Right renal cortex interstitium (tissue), 3 donors: ENCODE measurements around the gene CREG1. TPM values are rescaled to one million over a fixed set of nuclear protein-coding genes. Genes with fewer than 3 reads are reported as not detected.

Experiments used
- DNase-seq, 3 donors: peaks; one replicate each; pipeline ENCODE4 v3.0.0-alpha.2; 2013; ENCODE audit warnings: low read depth in 3 of 3, low spot score in 2 of 3
- polyA plus RNA-seq, 3 donors: library from polyadenylated mRNA; unstranded; fragments of 120-200 nt; gene quantifications; one replicate each; pipeline ENCODE4 v1.2.1, GENCODE V29; 2013; ENCODE audit not compliant: insufficient read length in 3 of 3

The CREG1 gene
- polyA plus RNA-seq, 3 donors, result 113 to 130 (median 130) TPM

DNA sequence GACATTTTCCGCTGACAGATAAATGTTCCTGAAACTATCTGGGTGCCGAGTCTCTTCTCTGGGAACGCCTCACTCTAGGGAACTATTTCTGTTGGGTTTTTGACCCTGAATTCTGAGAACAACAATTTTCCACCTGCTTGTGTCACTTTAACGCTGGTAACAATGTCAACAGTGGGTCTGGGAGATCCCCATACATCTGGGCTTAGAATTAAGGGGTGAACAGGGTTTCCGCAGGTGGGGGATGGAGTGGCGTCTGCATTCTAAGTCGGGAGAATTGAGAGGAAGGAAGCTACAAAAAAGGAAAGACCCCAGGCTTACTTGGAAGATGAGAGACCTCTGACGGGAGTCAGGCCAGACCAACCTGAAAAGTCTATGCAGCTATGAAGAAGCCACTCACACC, 44.0 kb downstream of the CREG1 start:
- DNase-seq, result no peak

DNA sequence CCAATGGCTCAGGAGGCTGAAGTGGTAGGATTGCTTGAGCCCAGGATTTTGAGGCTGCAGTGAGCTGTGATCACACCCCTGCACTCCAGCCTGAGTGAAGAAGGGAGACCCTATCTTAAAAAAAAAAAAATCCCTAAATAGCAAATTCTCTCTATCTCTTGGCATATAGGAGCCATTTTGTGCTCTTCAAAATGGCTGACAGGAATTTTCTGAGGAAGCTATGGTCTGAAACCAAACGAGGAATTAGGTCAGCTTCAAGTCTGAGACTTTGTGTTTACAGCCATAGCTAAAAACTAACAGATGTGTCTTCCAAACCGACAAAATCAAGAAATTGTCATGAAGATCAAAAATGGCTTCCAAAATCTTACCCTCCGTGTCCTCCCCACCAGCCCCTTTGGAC, 45.8 kb downstream of the CREG1 start:
- no peak for DNase-seq

DNA sequence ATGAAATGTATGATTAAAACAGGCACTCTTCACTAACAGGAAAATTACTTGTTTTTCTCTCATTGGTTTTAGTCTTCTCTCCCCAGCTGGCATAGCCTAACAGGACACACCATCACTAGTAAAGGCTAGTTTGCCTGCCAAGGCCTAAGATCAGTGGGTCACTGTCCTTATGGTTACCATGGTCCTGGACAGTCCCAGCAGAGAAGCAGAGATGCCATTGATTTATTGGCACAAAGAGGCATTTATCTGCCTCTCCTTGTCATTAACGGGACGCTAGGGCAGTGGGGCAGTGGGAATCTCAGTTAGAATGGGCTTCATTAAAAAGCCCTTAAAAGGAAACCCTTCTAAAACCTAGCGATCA, 49.1 kb downstream of the CREG1 start:
- no peak for DNase-seq

DNA sequence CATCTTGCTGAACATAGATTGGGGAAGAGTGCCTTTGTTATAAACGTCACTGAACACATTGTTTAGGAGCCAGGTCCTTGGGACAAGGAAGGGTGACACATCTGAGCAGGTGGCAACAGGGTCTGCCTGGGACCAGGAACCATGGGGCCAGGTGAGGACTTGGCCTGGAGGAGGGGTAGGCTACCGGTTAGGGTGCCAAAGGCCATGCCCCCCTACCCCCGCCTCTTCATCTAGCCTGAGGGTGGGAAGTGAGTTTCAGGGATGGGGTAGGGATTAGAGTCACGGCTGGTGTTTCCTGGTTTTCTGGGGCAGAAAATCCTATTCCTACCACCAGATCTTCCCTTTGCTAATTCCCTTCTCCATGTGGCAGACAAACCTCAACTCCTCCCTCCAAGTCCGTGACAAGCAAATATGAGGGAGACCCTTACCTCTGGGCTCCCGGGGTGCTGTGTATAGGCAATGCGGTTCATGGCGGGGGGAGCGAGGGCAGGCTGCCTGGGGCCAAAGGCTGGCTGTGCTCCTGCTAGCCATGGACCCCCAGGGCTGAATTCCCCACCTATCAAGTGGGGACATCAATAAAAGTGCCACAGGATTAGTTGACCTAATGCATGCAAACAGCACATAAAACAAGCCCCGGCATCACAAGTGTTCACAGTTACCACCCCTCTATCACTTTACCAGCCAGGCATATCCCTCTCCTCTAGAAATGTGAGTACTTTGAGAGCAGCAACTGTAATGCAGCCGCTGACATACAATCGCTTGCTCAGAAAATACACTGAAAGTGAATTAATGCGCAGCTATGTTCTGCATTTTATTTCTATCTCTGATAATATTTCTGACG, 49.7 kb downstream of the CREG1 start:
- DNase-seq, result no peak

DNA sequence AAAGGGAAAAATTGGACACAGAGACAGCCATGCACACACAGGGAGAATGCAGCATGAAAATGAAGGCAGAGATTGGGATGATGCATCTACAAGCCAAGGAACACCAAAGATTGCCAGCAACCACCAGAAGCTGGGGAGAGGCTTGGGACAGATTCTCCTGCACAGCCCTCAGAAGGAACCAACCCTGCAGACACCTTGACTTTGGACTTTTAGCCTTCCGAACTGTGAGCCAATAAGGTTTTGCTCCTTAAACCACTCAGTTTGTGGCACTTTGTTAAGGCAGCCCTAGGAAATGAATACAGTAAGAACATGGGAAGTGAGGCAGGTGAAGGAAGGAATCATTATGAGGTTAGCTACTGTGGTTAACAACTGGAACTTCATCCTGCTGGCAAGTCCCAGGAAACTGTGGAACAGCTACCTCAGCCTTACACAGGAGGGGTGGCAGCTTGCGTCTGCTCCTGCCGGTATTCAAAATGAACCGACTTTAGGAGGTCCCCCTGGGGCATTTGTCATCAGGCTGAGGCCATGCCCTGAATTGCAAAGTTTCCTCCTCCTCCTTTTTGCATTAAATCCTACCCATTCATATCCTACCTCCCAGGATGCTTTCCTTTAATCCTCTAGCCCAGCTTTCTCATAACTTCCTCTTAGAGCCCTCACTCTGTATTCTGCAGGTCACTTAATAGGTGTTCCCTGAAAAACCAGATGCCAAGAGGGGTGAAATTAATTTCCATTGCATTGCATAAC, 50.7 kb downstream of the CREG1 start:
- DNase-seq, result no peak

DNA sequence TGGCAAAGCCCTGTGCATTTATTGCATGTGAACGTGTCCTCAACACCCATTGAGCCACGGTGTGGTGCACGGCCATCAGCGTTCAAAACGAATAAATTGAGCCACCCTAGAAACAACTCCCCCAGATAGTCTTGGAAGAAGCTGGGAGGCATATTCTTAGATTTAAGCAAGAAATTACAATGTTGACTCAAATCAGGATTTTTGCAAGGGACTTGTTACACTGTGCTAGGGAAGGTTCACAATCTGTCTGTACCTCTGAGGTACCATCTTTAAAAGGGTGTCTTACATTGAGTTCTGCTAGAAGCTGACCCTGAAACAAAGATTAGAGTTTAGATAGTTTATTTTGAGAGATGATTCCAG, 51.4 kb downstream of the CREG1 start:
- no peak for DNase-seq

DNA sequence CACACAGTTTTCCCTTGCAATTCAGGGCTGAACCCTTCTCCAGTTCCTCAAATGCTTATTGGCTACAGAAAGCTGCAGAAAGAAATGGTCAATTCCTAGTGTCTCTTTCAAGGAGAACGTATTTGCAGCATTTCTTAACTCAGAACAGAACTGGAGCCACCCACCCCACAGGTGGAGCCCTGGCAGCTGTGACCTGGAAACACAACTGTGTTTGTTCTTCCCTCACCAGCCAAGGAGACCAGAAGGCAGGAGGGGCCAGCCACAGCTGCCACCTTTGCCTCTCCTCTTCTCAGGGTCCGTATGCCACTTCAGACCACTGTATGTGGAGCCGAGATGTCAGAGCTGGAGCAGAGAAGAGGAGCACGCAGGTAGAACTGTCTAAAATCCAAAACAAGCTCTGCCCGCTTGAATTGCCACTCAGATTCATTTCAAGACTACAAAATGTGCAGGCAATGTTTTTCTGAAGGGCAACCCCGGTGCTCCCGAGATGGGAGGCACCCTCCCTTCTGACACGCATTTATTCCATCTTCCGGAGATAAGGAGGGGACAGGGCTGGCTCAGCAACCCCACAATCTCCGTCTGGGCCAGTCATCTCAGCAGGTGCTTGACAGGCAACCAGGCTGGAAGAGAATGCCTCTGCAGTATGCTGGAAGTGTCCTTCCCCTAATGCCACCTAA, 51.9 kb downstream of the CREG1 start:
- DNase-seq, result no peak

DNA sequence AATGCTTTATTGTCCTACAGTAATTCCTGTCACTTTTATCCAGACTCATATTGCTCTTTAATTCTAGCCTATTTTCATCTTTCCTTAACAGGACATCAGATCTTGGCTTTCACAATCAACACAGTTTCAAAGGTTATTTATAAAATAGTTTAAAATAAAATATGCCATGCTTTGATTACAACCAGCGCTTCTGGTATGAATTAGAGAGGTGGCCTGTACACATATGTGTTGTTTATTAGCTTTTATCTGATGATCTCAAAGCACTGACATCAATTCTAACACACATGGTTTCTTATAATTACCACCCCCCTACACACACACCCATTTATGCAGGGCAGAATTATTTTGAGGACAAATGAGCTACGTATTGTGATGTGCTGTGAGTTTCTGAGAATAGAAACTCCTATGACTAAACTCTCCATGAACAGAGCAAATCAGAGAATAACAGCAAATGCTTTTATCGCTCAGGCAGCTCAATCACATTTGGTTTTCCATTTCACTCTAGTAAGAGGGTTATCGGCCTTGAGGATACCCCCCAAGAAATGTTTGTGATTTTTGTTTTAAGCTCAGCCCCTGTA, 53.2 kb downstream of the CREG1 start:
- no peak for DNase-seq

DNA sequence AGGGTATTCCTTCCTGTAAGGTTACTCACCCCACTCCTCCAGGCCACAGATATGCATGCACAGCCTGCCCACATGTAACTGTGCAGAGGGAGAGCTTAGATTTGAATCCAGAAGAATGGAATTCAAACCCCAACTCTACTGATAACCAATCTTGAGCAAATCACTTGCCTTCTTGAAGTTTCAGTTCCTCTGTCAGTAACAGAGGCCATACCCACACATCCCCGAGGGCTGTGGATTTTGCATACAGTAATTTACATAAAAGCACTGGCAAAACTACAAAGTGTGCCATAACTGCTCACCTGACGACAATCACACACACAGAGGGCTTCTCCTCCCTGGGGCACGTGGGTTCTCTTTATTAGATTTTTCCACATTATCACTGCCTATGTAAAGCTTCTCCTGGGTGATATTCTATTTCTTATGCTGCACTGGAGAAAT, 53.9 kb downstream of the CREG1 start:
- no peak for DNase-seq

DNA sequence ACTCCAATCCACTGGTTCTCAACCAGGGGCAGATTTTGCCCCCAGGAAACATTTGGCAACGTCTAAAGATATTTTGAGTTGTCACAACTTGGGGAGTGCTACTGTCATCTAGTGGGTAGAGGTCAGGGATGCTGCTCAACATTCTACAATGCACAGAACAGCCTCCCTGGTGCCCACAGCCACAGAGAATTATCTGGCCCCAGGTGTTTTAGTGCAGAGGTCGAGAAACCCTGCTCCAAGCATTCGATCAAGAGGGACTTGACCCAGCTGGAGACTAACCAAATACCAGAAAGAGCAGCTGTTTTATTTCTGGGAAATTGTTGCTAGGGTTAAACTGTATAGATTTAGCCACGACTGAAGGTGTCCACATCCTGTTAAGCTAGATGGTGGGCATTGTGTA, 54.5 kb downstream of the CREG1 start:
- no peak for DNase-seq

DNA sequence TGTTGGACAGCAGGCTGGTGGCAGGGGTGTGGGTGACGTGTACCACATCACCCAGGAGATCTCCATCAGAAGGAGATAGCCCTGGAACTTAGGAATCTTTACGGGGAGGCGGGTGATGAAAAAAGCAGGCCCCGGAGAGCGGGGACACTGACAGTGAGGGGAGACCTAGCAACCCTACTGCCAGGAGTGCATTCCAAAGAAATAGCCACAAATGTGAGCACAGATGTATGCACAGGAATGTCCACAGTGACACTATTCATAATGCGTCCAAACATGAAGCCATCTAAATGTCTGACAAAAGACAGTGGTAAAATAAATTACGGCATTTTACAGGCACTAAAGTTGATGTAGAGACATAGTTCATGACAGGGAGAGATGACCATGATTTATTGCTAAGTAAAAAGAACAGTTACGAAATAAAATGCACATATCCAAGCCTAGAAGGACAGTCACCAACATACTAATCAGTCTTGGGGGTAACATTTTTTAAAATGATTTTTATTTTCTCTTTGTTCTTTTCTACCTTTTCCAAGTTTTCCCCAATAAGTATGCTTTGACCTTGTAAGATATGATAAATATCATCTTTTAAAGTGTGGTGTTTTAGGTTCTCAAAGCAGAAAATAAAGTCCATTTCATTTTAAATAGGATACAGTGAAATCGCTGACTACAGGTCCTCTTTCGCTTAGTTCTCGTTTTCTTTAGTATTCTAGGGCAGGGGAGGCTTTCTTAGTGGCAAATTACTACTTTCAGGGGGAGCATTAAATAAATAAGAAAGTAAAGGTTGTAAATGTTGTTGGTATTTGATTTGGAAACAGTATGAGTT, 56.6 kb downstream of the CREG1 start:
- DNase-seq, result no peak

DNA sequence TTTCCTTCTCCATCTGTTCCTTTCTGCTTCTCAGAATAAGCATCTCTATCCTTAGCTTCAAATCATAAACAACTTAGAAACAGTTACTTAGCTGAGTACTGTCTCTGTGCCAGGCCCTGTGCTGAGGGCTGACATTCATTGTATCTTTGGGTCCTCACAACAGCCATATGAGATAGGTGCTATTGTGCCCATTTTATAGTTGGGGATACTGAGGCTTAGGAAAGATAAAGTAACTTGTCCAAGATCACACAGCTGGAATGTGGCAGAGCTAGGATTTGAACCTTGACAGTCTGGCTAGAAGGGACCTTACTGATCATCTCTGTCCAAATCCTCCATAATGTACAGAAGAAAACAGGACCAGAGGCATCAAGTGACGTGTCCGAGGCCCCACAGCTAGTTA, 60.2 kb downstream of the CREG1 start:
- no peak for DNase-seq

DNA sequence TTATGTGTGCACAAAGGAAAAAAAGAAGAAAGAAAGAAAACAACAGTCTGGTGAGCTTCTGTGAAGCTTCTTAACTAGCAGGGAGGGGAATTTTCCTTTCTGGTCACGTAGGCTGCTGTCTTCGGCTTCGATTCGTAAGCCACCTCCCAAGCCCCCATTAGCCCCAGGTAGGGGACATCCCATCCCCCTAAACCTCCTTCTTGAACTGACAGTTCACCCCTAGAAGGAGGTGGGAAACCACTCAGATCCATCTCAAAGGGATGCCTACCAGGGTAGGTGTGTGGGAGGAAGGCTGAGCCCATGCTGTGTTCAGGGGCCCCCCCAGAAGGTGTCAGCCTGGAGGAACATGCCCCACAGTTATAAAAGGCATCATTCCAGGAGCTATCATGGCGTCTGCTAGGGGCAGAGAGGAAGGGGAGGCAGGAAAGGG, 61.1 kb downstream of the CREG1 start:
- no peak for DNase-seq

DNA sequence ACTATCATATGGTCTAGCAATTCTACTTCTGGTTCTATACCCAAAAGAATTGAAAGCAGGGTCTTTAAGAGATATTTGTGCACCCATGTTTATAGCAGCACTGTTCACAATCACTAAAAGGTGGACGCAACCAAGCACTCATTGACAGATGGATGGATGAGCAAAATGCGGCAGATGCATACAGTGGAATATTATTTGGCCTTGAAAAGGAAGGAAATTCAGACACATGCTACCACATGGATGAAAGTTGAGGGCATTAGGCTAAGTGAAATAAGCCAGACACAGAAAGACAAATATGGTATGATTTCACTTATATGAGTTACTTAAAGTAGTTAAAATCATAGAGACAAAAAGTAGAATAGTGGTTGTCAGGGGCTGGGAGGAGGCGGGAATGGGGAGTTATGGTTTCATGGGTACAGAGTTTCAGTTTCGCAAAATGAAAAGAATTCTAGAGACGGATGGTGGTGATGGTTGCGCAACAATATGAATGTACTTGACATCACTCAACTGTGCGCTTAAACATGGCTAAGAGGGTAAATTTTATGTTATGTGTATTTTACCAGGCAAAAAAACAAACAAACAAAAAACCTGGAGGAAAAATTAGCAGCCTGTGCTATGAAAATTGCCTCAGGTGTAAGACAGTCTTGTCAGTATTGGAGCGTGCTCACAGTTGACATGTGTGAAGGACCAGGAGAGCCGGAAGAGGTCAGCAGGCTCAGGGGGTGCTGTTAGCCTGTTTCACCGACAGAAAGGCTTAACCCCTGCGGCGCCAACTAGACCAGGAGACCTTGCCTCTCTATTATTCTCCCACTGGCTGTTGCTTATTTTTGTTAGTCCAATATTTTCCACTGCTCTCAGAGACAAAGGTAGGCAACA, 61.7 kb downstream of the CREG1 start:
- no peak for DNase-seq

Other genes starting within 250 kb of the CREG1 start
- gene CD247, start 35.2 kb downstream of the CREG1 start, polyA plus RNA-seq, result under 1 TPM; 0.37 to 0.92 (median 0.49) TPM
- gene RCSD1, start 76.5 kb upstream of the CREG1 start, polyA plus RNA-seq, result 10 to 100 TPM; 12.0 to 15.5 (median 13.5) TPM
- 100 to 1,000 TPM; 122 to 129 (median 124) TPM for gene MPZL1, start 168.2 kb upstream of the CREG1 start, polyA plus RNA-seq